ENCODE results near the gene SRGN. TPM values are rescaled to one million over a fixed set of nuclear protein-coding genes. Genes with fewer than 3 reads are reported as not detected.

SRGN gene
- total and polyA plus RNA-seq, 2 donors (not counting 1 experiment from before 2014, with no cell fraction given) = 83.9 to 363 TPM

GRCh38 chr10:69060127-69060798, 27.6 kb upstream of the SRGN start:
- H3K79me2 ChIP-seq (ENCODE audit: control insufficient read depth, insufficient read depth, low read length) = no peaks in the 10 kb centered on the region
- H4K20me1 ChIP-seq (ENCODE audit: control insufficient read depth, extremely low read depth, insufficient read depth, low read length) = no peaks in the 10 kb centered on the region
- no peak overlapping the region for H3K4me3 ChIP-seq (replicated peaks in 1 of 4; ENCODE audit: control extremely low read depth in 1 of 4, insufficient read depth in 1 of 4, low read depth in 3 of 4, low read length in 4 of 4)
- H3K9ac ChIP-seq (ENCODE audit: insufficient read depth, low read length) = no peak overlapping the region
- H3K4me2 ChIP-seq (ENCODE audit: extremely low read depth, insufficient read depth, low read length) = no peak overlapping the region
- no peaks in the 10 kb centered on the region for H3K27me3 ChIP-seq (ENCODE audit: control insufficient read depth, insufficient read depth, low read length)
- H3K9me3 ChIP-seq (ENCODE audit: control insufficient read depth, insufficient read depth, low read depth, low read length) = no peaks in the 10 kb centered on the region
- TF ChIP-seq EZH2 (IDR thresholded peaks at IDR 0.05; ENCODE audit: low read length, missing control alignments) (no peak), CTCF (conservative IDR thresholded peaks at IDR 0.05 in 1 of 2, IDR thresholded peaks at IDR 0.05 in 1 of 2; ENCODE audit: low read depth in 1 of 2, low read length in 2 of 2) (no peak)
- H3K27ac ChIP-seq (ENCODE audit: insufficient read depth, low read length) = peak overlapping the region; percentile 99
- DNase-seq (ENCODE audit: low read depth in 2 of 2) = no peak
- H3K36me3 ChIP-seq (ENCODE audit: control insufficient read depth, insufficient read depth, low read length) = no peaks in the 10 kb centered on the region
- H3K4me1 ChIP-seq (ENCODE audit: control insufficient read depth, extremely low read depth, insufficient read depth, low read length) = peaks cover 30% of the 10 kb centered on the region
- no peak overlapping the region for H2AFZ ChIP-seq (ENCODE audit: low read length)

GRCh38 chr10:69061305-69062161, 26.4 kb upstream of the SRGN start:
- H3K27ac ChIP-seq (ENCODE audit: insufficient read depth, low read length) = peak overlapping the region; percentile 99
- no peak for TF ChIP-seq CTCF (conservative IDR thresholded peaks at IDR 0.05 in 1 of 2, IDR thresholded peaks at IDR 0.05 in 1 of 2; ENCODE audit: low read depth in 1 of 2, low read length in 2 of 2)
- TF ChIP-seq EZH2 (IDR thresholded peaks at IDR 0.05; ENCODE audit: low read length, missing control alignments) = no peak
- H3K79me2 ChIP-seq (ENCODE audit: control insufficient read depth, insufficient read depth, low read length) = no peaks in the 10 kb centered on the region
- H2AFZ ChIP-seq (ENCODE audit: low read length) = peak overlapping the region; percentile 73
- DNase-seq (ENCODE audit: low read depth in 2 of 2) = peak; percentile 98 to 100
- H3K36me3 ChIP-seq (ENCODE audit: control insufficient read depth, insufficient read depth, low read length) = no peaks in the 10 kb centered on the region
- H3K4me2 ChIP-seq (ENCODE audit: extremely low read depth, insufficient read depth, low read length) = peak overlapping the region; percentile 99
- peak overlapping the region; percentile 73 for H3K9ac ChIP-seq (ENCODE audit: insufficient read depth, low read length)
- H3K4me3 ChIP-seq (replicated peaks in 1 of 4; ENCODE audit: control extremely low read depth in 1 of 4, insufficient read depth in 1 of 4, low read depth in 3 of 4, low read length in 4 of 4) = peak overlapping the region in 3 of 4 experiments; percentile 41 to 51 (median 42)
- H3K9me3 ChIP-seq (ENCODE audit: control insufficient read depth, insufficient read depth, low read depth, low read length) = no peaks in the 10 kb centered on the region
- H3K27me3 ChIP-seq (ENCODE audit: control insufficient read depth, insufficient read depth, low read length) = no peaks in the 10 kb centered on the region
- no peaks in the 10 kb centered on the region for H4K20me1 ChIP-seq (ENCODE audit: control insufficient read depth, extremely low read depth, insufficient read depth, low read length)
- peaks cover 37% of the 10 kb centered on the region for H3K4me1 ChIP-seq (ENCODE audit: control insufficient read depth, extremely low read depth, insufficient read depth, low read length)

GRCh38 chr10:69062901-69063300, 25.0 kb upstream of the SRGN start:
- Histone ChIP-seq H3K4me2 (ENCODE audit: extremely low read depth, insufficient read depth, low read length) (no peak overlapping the region), H3K36me3 (ENCODE audit: control insufficient read depth, insufficient read depth, low read length) (no peaks in the 10 kb centered on the region), H3K9ac (ENCODE audit: insufficient read depth, low read length) (no peak overlapping the region), H3K27me3 (ENCODE audit: control insufficient read depth, insufficient read depth, low read length) (no peaks in the 10 kb centered on the region), H3K9me3 (ENCODE audit: control insufficient read depth, insufficient read depth, low read depth, low read length) (no peaks in the 10 kb centered on the region), H4K20me1 (ENCODE audit: control insufficient read depth, extremely low read depth, insufficient read depth, low read length) (no peaks in the 10 kb centered on the region), H2AFZ (ENCODE audit: low read length) (no peak overlapping the region), H3K79me2 (ENCODE audit: control insufficient read depth, insufficient read depth, low read length) (no peaks in the 10 kb centered on the region), H3K27ac (ENCODE audit: insufficient read depth, low read length) (peak overlapping the region; percentile 99), H3K4me3 (replicated peaks in 1 of 4; ENCODE audit: control extremely low read depth in 1 of 4, insufficient read depth in 1 of 4, low read depth in 3 of 4, low read length in 4 of 4) (no peak overlapping the region), H3K4me1 (ENCODE audit: control insufficient read depth, extremely low read depth, insufficient read depth, low read length) (peaks cover 30% of the 10 kb centered on the region)
- no peak for DNase-seq (ENCODE audit: low read depth in 2 of 2)
- no peak for TF ChIP-seq CTCF (conservative IDR thresholded peaks at IDR 0.05 in 1 of 2, IDR thresholded peaks at IDR 0.05 in 1 of 2; ENCODE audit: low read depth in 1 of 2, low read length in 2 of 2)
- TF ChIP-seq EZH2 (IDR thresholded peaks at IDR 0.05; ENCODE audit: low read length, missing control alignments) = no peak
